Measurements from ENCODE around the gene WDR37. TPM values are rescaled to one million over a fixed set of nuclear protein-coding genes. Genes with fewer than 3 reads are reported as not detected.

Gene WDR37
- total and polyA plus RNA-seq, 4 donors: 6.6 to 23.5 (median 13.6) TPM

GRCh38 chr10:1150638-1150955, 94.4 kb downstream of the WDR37 start:
- H3K9me3 ChIP-seq (ENCODE audit: control insufficient read depth in 4 of 4, insufficient read depth in 3 of 4, low read length in 3 of 4): peaks cover 0 to 6% (median 0%) of the 10 kb centered on the region in 4 donors
- no peak overlapping the region for H3K9ac ChIP-seq (ENCODE audit: insufficient read depth in 1 of 2, low read length in 2 of 2)
- H3K4me1 ChIP-seq (ENCODE audit: control insufficient read depth in 5 of 5, insufficient read depth in 5 of 5, low read length in 5 of 5): peaks cover 0 to 31% (median 6%) of the 10 kb centered on the region in 5 donors
- no peaks in the 10 kb centered on the region for H3K36me3 ChIP-seq (ENCODE audit: control insufficient read depth in 4 of 4, insufficient read depth in 4 of 4, low read length in 4 of 4)
- DNase-seq: no peak
- TF ChIP-seq CTCF (IDR thresholded peaks at IDR 0.05; ENCODE audit: control extremely low read depth, extremely low read depth): no peak
- WGBS, 2 donors: 89 to 90% methylated on average over 13 of the region's 13 CpGs
- ATAC-seq (ENCODE audit: insufficient read depth, low FRiP score): no peak
- H3K27me3 ChIP-seq (ENCODE audit: control insufficient read depth in 3 of 3, insufficient read depth in 3 of 3, low read length in 2 of 3): no peaks in the 10 kb centered on the region
- no peak overlapping the region for H3K4me3 ChIP-seq
- no peak overlapping the region for H3K27ac ChIP-seq (ENCODE audit: low read depth in 1 of 2, low read length in 1 of 2)

GRCh38 chr10:1151076-1152033, 95.2 kb downstream of the WDR37 start:
- H3K9me3 ChIP-seq (ENCODE audit: control insufficient read depth in 4 of 4, insufficient read depth in 3 of 4, low read length in 3 of 4): peaks cover 0 to 3% (median 0%) of the 10 kb centered on the region in 4 donors
- peaks cover 0 to 36% (median 8%) of the 10 kb centered on the region in 5 donors for H3K4me1 ChIP-seq (ENCODE audit: control insufficient read depth in 5 of 5, insufficient read depth in 5 of 5, low read length in 5 of 5)
- DNase-seq (peak in 2 of 3 donors; percentile 11 to 29), ATAC-seq (ENCODE audit: insufficient read depth, low FRiP score) (no peak)
- H3K27ac ChIP-seq (ENCODE audit: low read depth in 1 of 2, low read length in 1 of 2): no peak overlapping the region
- WGBS, 2 donors: 78 to 85% methylated on average over 15 of the region's 15 CpGs
- H3K9ac ChIP-seq (ENCODE audit: insufficient read depth in 1 of 2, low read length in 2 of 2): no peak overlapping the region
- no peak overlapping the region for H3K4me3 ChIP-seq
- H3K36me3 ChIP-seq (ENCODE audit: control insufficient read depth in 4 of 4, insufficient read depth in 4 of 4, low read length in 4 of 4): no peaks in the 10 kb centered on the region
- no peaks in the 10 kb centered on the region for H3K27me3 ChIP-seq (ENCODE audit: control insufficient read depth in 3 of 3, insufficient read depth in 3 of 3, low read length in 2 of 3)
- TF ChIP-seq CTCF (IDR thresholded peaks at IDR 0.05; ENCODE audit: control extremely low read depth, extremely low read depth): no peak

- WGBS, 2 donors: 88 to 94% methylated on average over 32 of the region's 32 CpGs
- no peak overlapping the region for H3K9ac ChIP-seq (ENCODE audit: insufficient read depth in 1 of 2, low read length in 2 of 2)
- no peak for DNase-seq
Measured at GRCh38 chr10:1152386-1153250, 96.4 kb downstream of the WDR37 start.

More at GRCh38 chr10:1152386-1153250, 96.4 kb downstream of the WDR37 start:
- H3K36me3 ChIP-seq (ENCODE audit: control insufficient read depth in 4 of 4, insufficient read depth in 4 of 4, low read length in 4 of 4): no peaks in the 10 kb centered on the region
- H3K9me3 ChIP-seq (ENCODE audit: control insufficient read depth in 4 of 4, insufficient read depth in 3 of 4, low read length in 3 of 4): peaks cover 0 to 2% (median 0%) of the 10 kb centered on the region in 4 donors
- peaks cover 0 to 36% (median 8%) of the 10 kb centered on the region in 5 donors for H3K4me1 ChIP-seq (ENCODE audit: control insufficient read depth in 5 of 5, insufficient read depth in 5 of 5, low read length in 5 of 5)
- H3K27me3 ChIP-seq (ENCODE audit: control insufficient read depth in 3 of 3, insufficient read depth in 3 of 3, low read length in 2 of 3): no peaks in the 10 kb centered on the region
- no peak for TF ChIP-seq CTCF (IDR thresholded peaks at IDR 0.05; ENCODE audit: control extremely low read depth, extremely low read depth)
- no peak overlapping the region for H3K27ac ChIP-seq (ENCODE audit: low read depth in 1 of 2, low read length in 1 of 2)
- no peak overlapping the region for H3K4me3 ChIP-seq
- ATAC-seq (ENCODE audit: insufficient read depth, low FRiP score): no peak

Measured in lung (tissue), 12 donors.